Fibroblast of mammary gland (primary cell): ENCODE data around the gene GRM2.
A peak's percentile ranks its signal among the peaks of the same experiment; 100 is the strongest.

Source experiments
- DNase-seq: peaks from one replicate; pipeline ENCODE4 v3.0.0-alpha.2; 2010; ENCODE audit warnings: low read depth
- H3K4me3 ChIP-seq: 2 replicates; pipeline ENCODE4 v1.5.1; 2011; ENCODE audit warnings: low read depth, mild to moderate bottlenecking, low read length, moderate library complexity; ENCODE audit not compliant: control insufficient read depth
- CTCF ChIP-seq: conservative IDR thresholded peaks from 2 replicates; pipeline ENCODE4 v1.5.1; 2011; ENCODE audit warnings: low read depth, low read length, inconsistent platforms; ENCODE audit not compliant: control insufficient read depth, insufficient read depth

GRM2 gene

GRCh38 chr3:51675201-51675611 is 31.7 kb upstream of the GRM2 start:
- DNase-seq = peak; percentile 50
- no peak for TF ChIP-seq CTCF
- H3K4me3 ChIP-seq = no peak overlapping the region

- no peak for DNase-seq
- no peak overlapping the region for H3K4me3 ChIP-seq
- no peak for TF ChIP-seq CTCF
Measured at GRCh38 chr3:51676102-51676640, 30.7 kb upstream of the GRM2 start.

- TF ChIP-seq CTCF = no peak
- no peak overlapping the region for H3K4me3 ChIP-seq
- no peak for DNase-seq
Measured at GRCh38 chr3:51677358-51677757, 29.5 kb upstream of the GRM2 start.

GRCh38 chr3:51678186-51678585 is 28.7 kb upstream of the GRM2 start:
- TF ChIP-seq CTCF = no peak
- no peak for DNase-seq
- no peak overlapping the region for H3K4me3 ChIP-seq

- DNase-seq = no peak
- no peak overlapping the region for H3K4me3 ChIP-seq
- TF ChIP-seq CTCF = no peak
Measured at GRCh38 chr3:51678641-51679040, 28.2 kb upstream of the GRM2 start.

GRCh38 chr3:51679318-51679717 is 27.6 kb upstream of the GRM2 start:
- no peak for TF ChIP-seq CTCF
- DNase-seq = no peak
- no peak overlapping the region for H3K4me3 ChIP-seq

GRCh38 chr3:51679777-51680176 is 27.1 kb upstream of the GRM2 start:
- no peak for TF ChIP-seq CTCF
- DNase-seq = no peak
- H3K4me3 ChIP-seq = no peak overlapping the region
